NB4 (cell line): ENCODE results near the gene PLAAT2.
A peak's percentile ranks its signal among the peaks of the same experiment; 100 is the strongest.

ENCODE experiments used
- DNase-seq: peaks from one replicate; pipeline ENCODE4 v3.0.0; 2010; ENCODE audit warnings: low read depth
- H3K4me3 ChIP-seq: one replicate; pipeline ENCODE4 v1.5.1; 2011; ENCODE audit warnings: mild to moderate bottlenecking, low read depth, low read length, moderate library complexity
- MAX ChIP-seq: IDR thresholded peaks from 2 replicates; pipeline ENCODE4 v1.6.1; 2011; ENCODE audit warnings: low read depth, low read length
- MYC ChIP-seq: IDR thresholded peaks from 2 replicates; pipeline ENCODE4 v1.6.1; 2011; ENCODE audit warnings: low read depth, low read length
- POLR2A ChIP-seq: IDR thresholded peaks from 2 replicates; pipeline ENCODE4 v1.6.1; 2011; ENCODE audit warnings: mild to moderate bottlenecking; ENCODE audit not compliant: insufficient read length; ENCODE audit errors: extremely low read depth
- TF ChIP-seq, protein P1 (sequence below): IDR thresholded peaks from one replicate; pipeline ENCODE4 v1.5.1; 2012; ENCODE audit warnings: low read depth, low read length

The PLAAT2 gene

GRCh38 chr11:63504933-63505586, 58.1 kb downstream of the PLAAT2 start:
- DNase-seq = peak; percentile 75
- TF ChIP-seq MYC (no peak), MAX (no peak), POLR2A (no peak)
- TF ChIP-seq, protein P1, sequence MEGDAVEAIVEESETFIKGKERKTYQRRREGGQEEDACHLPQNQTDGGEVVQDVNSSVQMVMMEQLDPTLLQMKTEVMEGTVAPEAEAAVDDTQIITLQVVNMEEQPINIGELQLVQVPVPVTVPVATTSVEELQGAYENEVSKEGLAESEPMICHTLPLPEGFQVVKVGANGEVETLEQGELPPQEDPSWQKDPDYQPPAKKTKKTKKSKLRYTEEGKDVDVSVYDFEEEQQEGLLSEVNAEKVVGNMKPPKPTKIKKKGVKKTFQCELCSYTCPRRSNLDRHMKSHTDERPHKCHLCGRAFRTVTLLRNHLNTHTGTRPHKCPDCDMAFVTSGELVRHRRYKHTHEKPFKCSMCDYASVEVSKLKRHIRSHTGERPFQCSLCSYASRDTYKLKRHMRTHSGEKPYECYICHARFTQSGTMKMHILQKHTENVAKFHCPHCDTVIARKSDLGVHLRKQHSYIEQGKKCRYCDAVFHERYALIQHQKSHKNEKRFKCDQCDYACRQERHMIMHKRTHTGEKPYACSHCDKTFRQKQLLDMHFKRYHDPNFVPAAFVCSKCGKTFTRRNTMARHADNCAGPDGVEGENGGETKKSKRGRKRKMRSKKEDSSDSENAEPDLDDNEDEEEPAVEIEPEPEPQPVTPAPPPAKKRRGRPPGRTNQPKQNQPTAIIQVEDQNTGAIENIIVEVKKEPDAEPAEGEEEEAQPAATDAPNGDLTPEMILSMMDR = no peak
- H3K4me3 ChIP-seq = peak overlapping the region; percentile 92

- DNase-seq = peak; percentile 34
- TF ChIP-seq, protein P1 = no peak
- TF ChIP-seq POLR2A = no peak
- no peak for TF ChIP-seq MYC
- peak overlapping the region; percentile 3 for H3K4me3 ChIP-seq
These were observed 59.1 kb downstream of the PLAAT2 start for GRCh38 chr11:63504054-63504453.

DNA sequence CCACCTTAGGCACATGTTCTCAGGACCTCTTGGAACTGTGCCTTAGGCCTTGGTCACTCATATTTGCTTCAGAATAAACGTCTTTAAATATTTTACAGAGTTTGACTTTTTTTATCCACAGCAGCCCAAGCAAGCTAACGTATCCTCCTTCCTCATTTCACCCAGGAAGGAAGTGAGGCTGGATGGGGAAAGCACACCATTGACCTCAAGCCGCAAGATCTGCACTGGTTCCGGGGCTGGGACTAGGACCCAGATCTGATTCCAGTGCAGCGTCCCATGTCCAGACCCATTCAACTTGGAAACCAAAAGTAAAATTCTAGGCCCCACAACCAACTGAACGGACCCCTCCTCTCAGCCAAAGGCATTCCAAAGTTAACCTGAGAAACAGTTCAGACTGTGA, 59.7 kb downstream of the PLAAT2 start:
- TF ChIP-seq, protein P1 = no peak
- TF ChIP-seq MYC = peak; percentile 75
- TF ChIP-seq POLR2A = peak; percentile 15
- peak overlapping the region; percentile 46 for H3K4me3 ChIP-seq
- DNase-seq = peak; percentile 92
